Activated effector memory CD4-positive, alpha-beta T cell treated with anti-CD3 and anti-CD28 coated beads, Interleukin-2, amount 50 U/mL, for 16 hours (primary cell): ENCODE results near the gene AMH.

ENCODE experiments used
- DNase-seq: peaks from one replicate; pipeline ENCODE4 v3.0.0-alpha.2; 2020

AMH gene

DNA sequence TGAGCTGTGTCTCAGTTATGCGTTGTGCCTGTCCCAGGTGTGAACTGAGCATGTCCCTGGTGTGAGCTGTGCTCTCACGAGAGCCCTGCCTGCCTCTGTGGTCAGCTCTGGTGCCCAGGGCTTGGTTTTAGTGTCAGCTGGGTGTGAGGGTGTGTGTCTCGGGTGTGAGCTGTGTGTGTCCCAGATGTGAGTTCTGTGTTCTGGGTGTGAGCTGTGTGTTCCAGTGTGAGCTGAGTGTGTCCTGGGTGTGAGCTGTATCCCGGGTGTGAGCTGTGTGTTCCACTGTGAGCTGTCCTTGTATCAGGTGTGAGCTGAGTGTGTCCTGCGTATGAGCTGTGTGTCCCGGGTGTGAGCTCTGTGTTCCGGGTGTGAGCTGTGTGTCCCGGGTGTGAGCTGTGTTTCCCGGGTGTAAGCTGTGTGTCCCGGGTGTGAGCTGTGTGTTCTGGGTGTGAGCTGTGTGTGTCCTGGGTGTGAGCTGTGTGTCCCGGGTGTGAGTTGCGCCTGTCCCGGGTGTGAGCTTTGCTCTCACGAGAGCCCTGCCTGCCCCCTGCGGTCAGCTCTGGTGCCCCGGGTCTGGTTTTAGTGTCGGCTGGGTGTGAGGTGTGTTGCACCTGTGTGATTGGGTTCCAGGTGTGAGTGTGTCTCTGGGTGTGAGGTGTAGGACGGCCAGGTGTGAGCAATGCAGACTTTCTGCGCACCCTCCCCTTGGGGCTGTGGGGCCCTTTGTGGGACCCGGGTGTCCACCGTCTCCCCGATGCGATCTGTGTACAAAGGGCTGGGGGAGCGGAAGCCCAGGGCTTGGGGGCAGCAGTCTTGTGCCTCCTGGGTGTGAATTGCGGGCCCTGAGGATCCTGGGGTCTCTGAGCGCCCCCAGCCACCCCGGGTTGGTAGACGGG, 39.9 kb downstream of the AMH start:
- no peak for DNase-seq

DNA sequence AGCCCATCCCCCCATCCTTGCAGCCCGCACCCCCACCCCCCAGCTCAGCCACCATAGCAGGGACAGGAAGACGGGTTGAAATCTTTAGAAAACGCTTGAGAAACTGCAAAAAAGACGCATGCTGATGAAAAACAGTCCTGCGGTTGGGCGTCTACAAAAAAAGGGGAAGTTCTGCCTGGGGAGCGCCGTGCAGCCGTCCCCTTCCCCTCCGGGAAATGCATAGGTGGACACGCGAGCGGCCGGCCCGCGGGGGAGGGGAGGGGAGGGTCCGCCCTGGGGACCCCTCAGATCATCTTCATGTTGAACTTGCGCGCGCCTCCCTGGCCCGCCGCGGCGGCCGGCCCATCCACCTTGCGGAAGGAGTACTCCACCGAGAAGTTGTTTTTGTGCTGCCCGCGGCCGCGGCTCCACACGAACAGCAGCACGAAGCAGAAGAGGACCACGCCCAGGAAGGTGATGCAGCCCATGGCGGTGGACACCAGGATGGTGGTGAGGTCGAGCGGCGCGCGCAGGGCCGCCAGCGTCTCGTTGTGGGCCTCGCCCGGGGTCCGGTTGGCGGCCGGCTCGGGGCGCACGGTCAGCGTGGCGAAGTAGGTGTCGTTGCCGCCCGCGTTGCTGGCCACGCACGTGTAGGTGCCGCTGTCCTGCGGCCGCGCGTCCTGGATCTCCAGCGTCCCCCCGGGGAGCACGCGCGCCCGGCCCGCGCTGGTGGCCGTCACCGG, 40.8 kb downstream of the AMH start:
- peak; percentile 81 for DNase-seq

DNA sequence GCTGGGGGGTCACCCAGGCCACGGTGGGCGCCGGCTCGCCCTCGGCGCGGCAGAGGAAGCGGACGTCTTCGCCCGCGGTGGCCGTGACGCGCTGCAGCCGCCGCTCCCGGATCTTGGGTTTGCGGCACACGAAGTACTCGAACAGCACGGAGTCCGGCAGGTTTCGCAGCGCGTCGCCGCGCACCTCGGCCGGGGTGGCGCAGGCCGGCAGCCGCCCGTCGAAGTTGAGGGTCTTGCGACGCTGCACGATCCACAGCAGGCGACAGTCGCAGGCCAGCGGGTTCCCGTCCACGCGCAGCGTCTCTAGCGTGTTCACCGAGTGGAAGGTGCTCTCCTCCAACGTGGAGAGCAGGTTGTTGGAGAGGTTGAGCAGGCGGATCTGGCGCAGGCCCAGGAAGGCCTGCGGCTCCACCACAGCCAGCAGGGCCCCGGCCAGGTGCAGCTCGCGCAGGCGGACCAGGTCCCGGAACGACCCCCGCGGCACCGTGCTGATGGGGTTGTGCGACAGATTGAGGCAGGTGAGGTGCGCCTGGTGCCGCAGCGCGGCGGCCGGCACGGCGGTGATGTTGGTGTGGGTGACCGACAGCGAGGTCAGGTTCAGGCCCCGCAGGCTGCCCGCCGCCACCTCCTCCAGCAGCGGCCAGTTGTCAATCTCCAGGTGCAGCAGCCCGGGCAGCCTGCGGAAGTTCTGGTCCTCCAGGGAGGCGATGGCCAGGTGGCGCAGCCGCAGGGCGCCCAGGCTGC, 41.5 kb downstream of the AMH start:
- DNase-seq = no peak

DNA sequence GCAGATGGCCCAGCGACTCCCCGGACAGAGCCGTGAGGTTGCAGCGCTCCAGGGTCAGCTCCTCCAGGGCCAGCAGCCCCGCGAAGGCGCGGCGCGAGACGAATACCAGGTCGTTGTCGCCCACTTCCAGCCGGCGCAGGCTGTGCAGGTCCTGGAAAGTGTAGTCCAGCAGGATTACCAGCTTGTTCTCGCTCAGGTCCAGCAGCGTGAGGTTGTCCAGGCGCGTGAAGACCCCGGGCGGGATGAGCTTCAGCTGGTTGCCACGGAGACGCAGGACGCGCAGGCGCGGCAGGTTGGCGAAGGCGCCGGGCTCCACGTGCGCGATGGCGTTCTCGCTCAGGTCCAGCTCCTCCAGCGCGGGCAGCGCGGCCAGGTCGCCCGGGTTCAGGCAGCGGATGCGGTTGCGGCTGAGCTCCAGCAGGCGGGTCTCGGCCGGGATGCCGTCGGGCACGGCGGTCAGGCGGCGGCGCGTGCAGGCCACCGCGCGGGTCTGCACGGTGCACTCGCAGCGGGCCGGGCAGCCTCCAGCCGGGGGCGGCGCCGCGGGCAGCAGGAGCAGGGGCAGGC, 42.1 kb downstream of the AMH start:
- no peak for DNase-seq

DNA sequence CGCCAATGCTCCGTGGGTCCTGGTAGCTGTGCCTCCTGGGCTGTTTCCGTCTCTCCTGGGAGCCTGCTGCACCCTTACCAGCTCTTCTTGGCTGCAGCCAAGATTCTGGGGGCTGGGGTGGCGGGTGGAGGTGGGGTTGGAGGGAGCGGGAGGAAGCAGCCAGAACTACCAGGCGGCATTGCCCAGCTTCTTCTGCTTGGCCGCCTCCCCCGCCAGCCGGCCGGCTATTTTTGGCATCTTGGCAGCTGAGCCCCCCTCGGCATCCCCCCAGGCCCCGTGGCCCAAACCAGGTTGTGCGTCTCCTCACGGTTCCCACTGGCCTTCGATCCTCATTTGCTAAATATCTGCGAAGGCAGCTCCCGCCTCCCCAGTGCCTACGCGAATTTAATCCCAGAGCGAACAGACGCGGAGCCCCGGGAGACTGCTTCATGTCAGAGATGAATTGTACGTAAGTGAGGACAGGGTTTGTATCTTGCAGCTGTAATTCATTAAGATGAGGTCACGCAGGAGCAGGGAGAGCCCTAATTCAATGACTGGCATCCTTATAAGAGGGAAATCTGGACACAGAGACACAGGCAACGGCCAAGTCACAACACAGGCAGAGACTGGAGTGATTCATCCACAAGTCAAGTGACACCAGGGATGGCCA, 45.7 kb downstream of the AMH start:
- no peak for DNase-seq

DNA sequence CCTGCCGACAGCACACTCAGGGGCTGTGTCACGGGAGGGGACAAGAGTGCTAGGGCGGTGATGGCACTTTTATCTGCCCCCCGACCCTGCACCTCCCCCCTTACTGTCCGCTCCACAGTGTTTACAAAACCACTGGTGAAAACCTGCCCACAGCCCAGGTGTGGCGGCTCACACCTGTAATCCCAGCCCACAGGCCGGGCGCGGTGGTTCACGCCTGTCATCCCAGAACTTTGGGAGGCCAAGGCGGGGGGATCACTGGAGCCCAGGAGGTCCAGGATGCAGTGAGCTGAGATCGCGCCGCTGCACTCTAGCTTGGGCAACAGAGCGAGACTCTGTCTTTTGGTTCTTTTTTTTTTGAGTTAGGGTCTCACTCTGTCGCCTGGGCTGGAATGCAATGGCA, 47.0 kb downstream of the AMH start:
- no peak for DNase-seq

DNA sequence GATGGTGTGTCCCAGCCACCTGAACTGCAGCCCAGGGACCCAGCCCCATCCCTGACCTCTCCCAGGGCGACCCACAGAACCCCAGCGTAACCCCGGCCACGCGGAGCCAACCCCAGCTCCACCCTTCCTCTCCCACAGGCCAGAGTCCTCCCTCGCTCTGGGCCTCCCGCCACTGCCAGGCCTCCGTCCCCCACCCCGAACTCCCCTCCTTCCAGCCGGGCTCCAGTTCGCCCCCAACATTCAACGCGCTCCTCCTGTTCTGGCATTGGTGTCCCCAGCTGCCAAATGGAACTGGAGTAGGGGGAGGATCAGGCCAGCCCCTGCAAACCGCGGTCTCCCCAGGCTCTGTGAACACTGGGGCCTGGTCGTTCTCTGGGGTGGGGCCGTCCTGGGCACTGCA, 51.4 kb downstream of the AMH start:
- DNase-seq = no peak
